HepG2 (cell line): ENCODE results near the gene SLC35B1. TPM values are rescaled to one million over a fixed set of nuclear protein-coding genes. Genes with fewer than 3 reads are reported as not detected.
A peak's percentile ranks its signal among the peaks of the same experiment; 100 is the strongest.

ENCODE experiments used
- HDAC1 ChIP-seq: sonication (generic); formaldehyde crosslinking; IDR thresholded peaks from 2 replicates; pipeline ENCODE4 v1.5.1; 2020; ENCODE audit warnings: mild to moderate bottlenecking, missing genetic modification reagents
- HHEX ChIP-seq: IDR thresholded peaks from 2 replicates; pipeline ENCODE4 v1.6.1; 2016; ENCODE audit warnings: control low read depth
- IKZF4 ChIP-seq: sonication (generic); formaldehyde crosslinking; IDR thresholded peaks from 2 replicates; pipeline ENCODE4 v1.5.1; 2020; ENCODE audit warnings: borderline replicate concordance, mild to moderate bottlenecking, low read depth, missing genetic modification reagents; ENCODE audit errors: not compliant biosample characterization
- KMT2B ChIP-seq: IDR thresholded peaks from 2 replicates; pipeline ENCODE4 v1.6.1; 2016; ENCODE audit warnings: missing genetic modification reagents, missing compliant biosample characterization
- PRMT3 ChIP-seq: sonication (generic); formaldehyde crosslinking; IDR thresholded peaks from 2 replicates; pipeline ENCODE4 v1.8.1; 2022; ENCODE audit warnings: low read depth, mild to moderate bottlenecking, moderate library complexity, missing genetic modification reagents, borderline replicate concordance
- RARG ChIP-seq: sonication (generic); formaldehyde crosslinking; IDR thresholded peaks from 2 replicates; pipeline ENCODE4 v1.4.0; 2020; ENCODE audit warnings: low read depth, mild to moderate bottlenecking, missing genetic modification reagents
- SETDB1 ChIP-seq: sonication (generic); formaldehyde crosslinking; IDR thresholded peaks from 2 replicates; pipeline ENCODE4 v1.5.1; 2020; ENCODE audit warnings: missing genetic modification reagents, mild to moderate bottlenecking, borderline replicate concordance
- SRF ChIP-seq: IDR thresholded peaks from 2 replicates; pipeline ENCODE4 v1.6.1; 2011; ENCODE audit warnings: mild to moderate bottlenecking, low read depth, low read length, moderate library complexity
- TAF1 ChIP-seq: sonication (generic); formaldehyde crosslinking; IDR thresholded peaks from 2 replicates; pipeline ENCODE4 v1.4.0; 2020; ENCODE audit warnings: missing genetic modification reagents
- ZNF670 ChIP-seq: sonication (generic); formaldehyde crosslinking; IDR thresholded peaks from 2 replicates; pipeline ENCODE4 v1.8.0; 2022; ENCODE audit warnings: mild to moderate bottlenecking, missing genetic modification reagents, borderline replicate concordance
- ZNF749 ChIP-seq: sonication (generic); formaldehyde crosslinking; IDR thresholded peaks from 2 replicates; pipeline ENCODE4 v1.8.0; 2022; ENCODE audit warnings: mild to moderate bottlenecking, missing genetic modification reagents, moderate library complexity, borderline replicate concordance
- ZNF768 ChIP-seq: sonication (generic); formaldehyde crosslinking; IDR thresholded peaks from 2 replicates; pipeline ENCODE4 v1.4.0; 2020; ENCODE audit warnings: missing genetic modification reagents
- polyA plus RNA-seq, 8 experiments: library from polyadenylated mRNA; depleted of rRNA in 3 of 8; stranded (reverse) in 7 of 8; unstranded in 1 of 8; fragments of >200 nt; fragmentation: Illumina TruSeq in 4 of 8; extraction: Trizol in 4 of 8; gene quantifications; 2 replicates each; pipeline versions ENCODE4 v1.2.1 to v1.2.3, GENCODE V29; 2011 to 2016; ENCODE audit warnings: low read depth in 4 of 8, missing spikeins in 1 of 8, mixed read lengths in 1 of 8; ENCODE audit not compliant: insufficient read depth in 1 of 8
- total RNA-seq, 5 experiments: library from RNA; depleted of rRNA; stranded (reverse); fragments of >200 nt; fragmentation: Illumina TruSeq; extraction: Trizol; gene quantifications; 2 replicates each; pipeline ENCODE4 v1.2.3, GENCODE V29; 2016; ENCODE audit warnings: low read depth in 1 of 5
- TF ChIP-seq, protein P1 (sequence below): sonication (generic); formaldehyde crosslinking; IDR thresholded peaks from one replicate; pipeline ENCODE4 v1.5.1; 2020; ENCODE audit warnings: mild to moderate bottlenecking, missing genetic modification reagents; ENCODE audit errors: not compliant biosample characterization
- TF ChIP-seq, protein P2 (sequence below): sonication (generic); formaldehyde crosslinking; IDR thresholded peaks from 2 replicates; pipeline ENCODE4; 2020; ENCODE audit warnings: missing genetic modification reagents, mild to moderate bottlenecking, borderline replicate concordance
- TF ChIP-seq, protein P3 (sequence below): IDR thresholded peaks from 2 replicates; pipeline ENCODE4 v1.6.1; 2018; ENCODE audit warnings: missing genetic modification reagents
- TF ChIP-seq, protein P4 (sequence below): IDR thresholded peaks from 2 replicates; pipeline ENCODE4 v1.6.1; 2012; ENCODE audit warnings: low read depth, low read length, improper control_type of control experiment

The SLC35B1 gene
- total and polyA plus RNA-seq, 2 of the 13 experiments (the other 11 are each of a cell fraction or from before 2014, with no cell fraction given) = 99.6 to 113 TPM

DNA sequence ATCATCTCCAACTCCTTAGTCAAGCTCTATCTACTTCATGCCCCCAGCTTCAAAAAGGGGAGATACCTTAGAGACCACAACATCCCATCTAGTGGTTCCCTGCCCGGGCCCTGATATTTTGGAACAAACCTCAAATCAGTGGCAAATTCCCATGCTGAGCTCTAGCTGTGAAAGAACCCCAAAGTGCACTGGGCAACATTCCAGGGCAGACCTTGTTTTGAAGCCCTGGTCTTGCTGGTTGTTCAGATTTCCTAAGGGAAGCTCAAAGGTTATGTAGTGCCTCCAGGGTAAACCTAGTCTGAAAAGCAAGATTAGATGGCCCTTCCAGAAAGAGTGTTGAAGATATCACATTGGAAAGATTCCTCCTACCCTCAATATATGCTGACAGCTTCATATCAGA, 39.9 kb upstream of the SLC35B1 start (continued):
- TF ChIP-seq, protein P1, sequence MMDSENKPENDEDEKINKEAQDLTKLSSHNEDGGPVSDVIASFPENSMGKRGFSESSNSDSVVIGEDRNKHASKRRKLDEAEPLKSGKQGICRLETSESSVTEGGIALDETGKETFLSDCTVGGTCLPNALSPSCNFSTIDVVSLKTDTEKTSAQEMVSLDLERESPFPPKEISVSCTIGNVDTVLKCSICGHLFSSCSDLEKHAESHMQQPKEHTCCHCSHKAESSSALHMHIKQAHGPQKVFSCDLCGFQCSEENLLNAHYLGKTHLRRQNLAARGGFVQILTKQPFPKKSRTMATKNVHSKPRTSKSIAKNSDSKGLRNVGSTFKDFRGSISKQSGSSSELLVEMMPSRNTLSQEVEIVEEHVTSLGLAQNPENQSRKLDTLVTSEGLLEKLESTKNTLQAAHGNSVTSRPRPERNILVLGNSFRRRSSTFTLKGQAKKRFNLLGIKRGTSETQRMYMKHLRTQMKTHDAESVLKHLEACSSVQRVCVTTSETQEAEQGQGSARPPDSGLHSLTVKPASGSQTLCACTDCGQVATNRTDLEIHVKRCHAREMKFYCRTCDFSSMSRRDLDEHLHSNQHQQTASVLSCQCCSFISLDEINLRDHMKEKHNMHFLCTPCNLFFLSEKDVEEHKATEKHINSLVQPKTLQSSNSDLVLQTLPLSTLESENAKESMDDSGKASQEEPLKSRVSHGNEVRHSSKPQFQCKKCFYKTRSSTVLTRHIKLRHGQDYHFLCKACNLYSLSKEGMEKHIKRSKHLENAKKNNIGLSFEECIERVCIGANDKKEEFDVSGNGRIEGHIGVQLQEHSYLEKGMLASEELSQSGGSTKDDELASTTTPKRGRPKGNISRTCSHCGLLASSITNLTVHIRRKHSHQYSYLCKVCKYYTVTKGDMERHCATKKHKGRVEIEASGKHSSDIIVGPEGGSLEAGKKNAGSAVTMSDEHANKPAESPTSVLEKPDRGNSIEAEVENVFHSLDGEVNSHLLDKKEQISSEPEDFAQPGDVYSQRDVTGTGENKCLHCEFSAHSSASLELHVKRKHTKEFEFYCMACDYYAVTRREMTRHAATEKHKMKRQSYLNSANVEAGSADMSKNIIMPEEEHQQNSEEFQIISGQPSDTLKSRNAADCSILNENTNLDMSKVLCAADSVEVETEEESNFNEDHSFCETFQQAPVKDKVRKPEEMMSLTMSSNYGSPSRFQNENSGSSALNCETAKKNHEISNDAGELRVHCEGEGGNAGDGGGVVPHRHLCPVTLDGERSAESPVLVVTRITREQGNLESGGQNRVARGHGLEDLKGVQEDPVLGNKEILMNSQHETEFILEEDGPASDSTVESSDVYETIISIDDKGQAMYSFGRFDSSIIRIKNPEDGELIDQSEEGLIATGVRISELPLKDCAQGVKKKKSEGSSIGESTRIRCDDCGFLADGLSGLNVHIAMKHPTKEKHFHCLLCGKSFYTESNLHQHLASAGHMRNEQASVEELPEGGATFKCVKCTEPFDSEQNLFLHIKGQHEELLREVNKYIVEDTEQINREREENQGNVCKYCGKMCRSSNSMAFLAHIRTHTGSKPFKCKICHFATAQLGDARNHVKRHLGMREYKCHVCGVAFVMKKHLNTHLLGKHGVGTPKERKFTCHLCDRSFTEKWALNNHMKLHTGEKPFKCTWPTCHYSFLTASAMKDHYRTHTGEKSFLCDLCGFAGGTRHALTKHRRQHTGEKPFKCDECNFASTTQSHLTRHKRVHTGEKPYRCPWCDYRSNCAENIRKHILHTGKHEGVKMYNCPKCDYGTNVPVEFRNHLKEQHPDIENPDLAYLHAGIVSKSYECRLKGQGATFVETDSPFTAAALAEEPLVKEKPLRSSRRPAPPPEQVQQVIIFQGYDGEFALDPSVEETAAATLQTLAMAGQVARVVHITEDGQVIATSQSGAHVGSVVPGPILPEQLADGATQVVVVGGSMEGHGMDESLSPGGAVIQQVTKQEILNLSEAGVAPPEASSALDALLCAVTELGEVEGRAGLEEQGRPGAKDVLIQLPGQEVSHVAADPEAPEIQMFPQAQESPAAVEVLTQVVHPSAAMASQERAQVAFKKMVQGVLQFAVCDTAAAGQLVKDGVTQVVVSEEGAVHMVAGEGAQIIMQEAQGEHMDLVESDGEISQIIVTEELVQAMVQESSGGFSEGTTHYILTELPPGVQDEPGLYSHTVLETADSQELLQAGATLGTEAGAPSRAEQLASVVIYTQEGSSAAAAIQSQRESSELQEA = no peak
- TF ChIP-seq TAF1 (CRISPR knock-in tag) = no peak
- TF ChIP-seq HHEX = no peak
- no peak for TF ChIP-seq ZNF670 (CRISPR knock-in tag)
- no peak for TF ChIP-seq IKZF4
- no peak for TF ChIP-seq PRMT3 (CRISPR knock-in tag)
- TF ChIP-seq ZNF768 (CRISPR knock-in tag) = no peak
- TF ChIP-seq, protein P2, sequence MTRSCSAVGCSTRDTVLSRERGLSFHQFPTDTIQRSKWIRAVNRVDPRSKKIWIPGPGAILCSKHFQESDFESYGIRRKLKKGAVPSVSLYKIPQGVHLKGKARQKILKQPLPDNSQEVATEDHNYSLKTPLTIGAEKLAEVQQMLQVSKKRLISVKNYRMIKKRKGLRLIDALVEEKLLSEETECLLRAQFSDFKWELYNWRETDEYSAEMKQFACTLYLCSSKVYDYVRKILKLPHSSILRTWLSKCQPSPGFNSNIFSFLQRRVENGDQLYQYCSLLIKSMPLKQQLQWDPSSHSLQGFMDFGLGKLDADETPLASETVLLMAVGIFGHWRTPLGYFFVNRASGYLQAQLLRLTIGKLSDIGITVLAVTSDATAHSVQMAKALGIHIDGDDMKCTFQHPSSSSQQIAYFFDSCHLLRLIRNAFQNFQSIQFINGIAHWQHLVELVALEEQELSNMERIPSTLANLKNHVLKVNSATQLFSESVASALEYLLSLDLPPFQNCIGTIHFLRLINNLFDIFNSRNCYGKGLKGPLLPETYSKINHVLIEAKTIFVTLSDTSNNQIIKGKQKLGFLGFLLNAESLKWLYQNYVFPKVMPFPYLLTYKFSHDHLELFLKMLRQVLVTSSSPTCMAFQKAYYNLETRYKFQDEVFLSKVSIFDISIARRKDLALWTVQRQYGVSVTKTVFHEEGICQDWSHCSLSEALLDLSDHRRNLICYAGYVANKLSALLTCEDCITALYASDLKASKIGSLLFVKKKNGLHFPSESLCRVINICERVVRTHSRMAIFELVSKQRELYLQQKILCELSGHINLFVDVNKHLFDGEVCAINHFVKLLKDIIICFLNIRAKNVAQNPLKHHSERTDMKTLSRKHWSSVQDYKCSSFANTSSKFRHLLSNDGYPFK (CRISPR knock-in tag) = no peak
- TF ChIP-seq, protein P3, sequence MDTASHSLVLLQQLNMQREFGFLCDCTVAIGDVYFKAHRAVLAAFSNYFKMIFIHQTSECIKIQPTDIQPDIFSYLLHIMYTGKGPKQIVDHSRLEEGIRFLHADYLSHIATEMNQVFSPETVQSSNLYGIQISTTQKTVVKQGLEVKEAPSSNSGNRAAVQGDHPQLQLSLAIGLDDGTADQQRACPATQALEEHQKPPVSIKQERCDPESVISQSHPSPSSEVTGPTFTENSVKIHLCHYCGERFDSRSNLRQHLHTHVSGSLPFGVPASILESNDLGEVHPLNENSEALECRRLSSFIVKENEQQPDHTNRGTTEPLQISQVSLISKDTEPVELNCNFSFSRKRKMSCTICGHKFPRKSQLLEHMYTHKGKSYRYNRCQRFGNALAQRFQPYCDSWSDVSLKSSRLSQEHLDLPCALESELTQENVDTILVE (CRISPR knock-in tag) = no peak
- TF ChIP-seq, protein P4, sequence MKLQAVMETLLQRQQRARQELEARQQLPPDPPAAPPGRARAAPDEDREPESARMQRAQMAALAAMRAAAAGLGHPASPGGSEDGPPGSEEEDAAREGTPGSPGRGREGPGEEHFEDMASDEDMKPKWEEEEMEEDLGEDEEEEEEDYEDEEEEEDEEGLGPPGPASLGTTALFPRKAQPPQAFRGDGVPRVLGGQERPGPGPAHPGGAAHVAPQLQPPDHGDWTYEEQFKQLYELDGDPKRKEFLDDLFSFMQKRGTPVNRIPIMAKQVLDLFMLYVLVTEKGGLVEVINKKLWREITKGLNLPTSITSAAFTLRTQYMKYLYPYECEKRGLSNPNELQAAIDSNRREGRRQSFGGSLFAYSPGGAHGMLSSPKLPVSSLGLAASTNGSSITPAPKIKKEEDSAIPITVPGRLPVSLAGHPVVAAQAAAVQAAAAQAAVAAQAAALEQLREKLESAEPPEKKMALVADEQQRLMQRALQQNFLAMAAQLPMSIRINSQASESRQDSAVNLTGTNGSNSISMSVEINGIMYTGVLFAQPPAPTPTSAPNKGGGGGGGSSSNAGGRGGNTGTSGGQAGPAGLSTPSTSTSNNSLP = no peak
- no peak for TF ChIP-seq RARG
- no peak for TF ChIP-seq KMT2B
- TF ChIP-seq SETDB1 (CRISPR knock-in tag) = no peak
- no peak for TF ChIP-seq SRF
- peak; percentile 28; the same call in 1 of the 2 replicates for TF ChIP-seq HDAC1 (CRISPR knock-in tag)
- TF ChIP-seq ZNF749 = no peak
